PFSK-1 (cell line): ENCODE results near the gene VWA3B.

ENCODE experiments used
- REST ChIP-seq, 2 experiments: IDR thresholded peaks; 2 replicates each; pipeline versions ENCODE4 v1.6.1 to v1.8.0; 2011 to 2012; ENCODE audit warnings: low read depth in 2 of 2, low read length in 2 of 2, control low read depth in 1 of 2, inconsistent platforms in 1 of 2, mild to moderate bottlenecking in 1 of 2, moderate library complexity in 1 of 2; ENCODE audit not compliant: insufficient read depth in 1 of 2
- TAF1 ChIP-seq: IDR thresholded peaks from 2 replicates; pipeline ENCODE4 v1.6.1; 2012; ENCODE audit warnings: low read length, control low read depth, borderline replicate concordance; ENCODE audit not compliant: insufficient read depth

DNA sequence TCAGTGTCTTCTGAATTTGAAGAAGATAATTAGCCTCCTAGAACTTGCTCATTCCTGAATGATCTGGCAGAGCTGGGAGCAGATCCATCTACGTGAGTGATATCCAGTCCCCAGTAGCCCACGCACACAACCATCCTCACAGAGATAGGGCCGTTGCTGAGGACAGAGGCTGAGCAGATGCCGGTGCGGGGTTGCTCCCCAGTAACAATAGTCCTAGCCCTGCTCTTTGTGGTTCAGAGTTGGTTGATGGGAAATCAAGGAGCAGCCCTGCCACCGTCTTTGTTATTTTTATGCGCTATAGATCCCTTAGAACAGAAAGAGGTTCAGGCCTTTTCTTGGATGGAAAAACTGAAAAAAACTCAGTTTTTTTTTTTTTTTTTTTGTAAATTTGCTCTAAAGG lies 69.3 kb downstream of the VWA3B start:
- TF ChIP-seq TAF1: no peak
- TF ChIP-seq REST (IDR thresholded peaks at IDR 0.05; ENCODE audit: insufficient read depth in 1 of 2, low read depth in 2 of 2, low read length in 2 of 2): no peak
